Nasal cavity respiratory epithelium epithelial cell of viscerocranial mucosa (primary cell): ENCODE results near the gene STK40. TPM values are rescaled to one million over a fixed set of nuclear protein-coding genes. Genes with fewer than 3 reads are reported as not detected.

ENCODE experiments used
- total RNA-seq: library from RNA; depleted of rRNA; stranded (reverse); fragments of >200 nt; gene quantifications from 2 replicates; pipeline ENCODE4 v1.2.3, GENCODE V29; 2014

Gene STK40
- 12.0 and 35.7 TPM in 2 replicates for total RNA-seq

GRCh38 chr1:36385410-36386264 lies at the start of gene STK40:
STK40 (minus strand) TSS chr1:36385924; CDS start chr1:36361332, 24,592 bp downstream.

GRCh38 chr1:36397378-36398230 lies 11.9 kb upstream of the STK40 start, which contains the start of gene LSM10:
LSM10 (minus strand) TSS chr1:36397908; CDS start chr1:36394129, 3,779 bp downstream.

GRCh38 chr1:36323636-36324352 lies 61.9 kb downstream of the STK40 start, which contains the start of gene EVA1B:
EVA1B (minus strand) TSS chr1:36323645; CDS start chr1:36323037, 608 bp downstream.

GRCh38 chr1:36306210-36306901 lies 79.4 kb downstream of the STK40 start, which contains the start of gene SH3D21:
SH3D21 (plus strand) TSS chr1:36306368; CDS start chr1:36306421, 53 bp downstream.

Other genes starting within 250 kb of the STK40 start
- gene TRAPPC3, start 236.4 kb downstream of the STK40 start, total RNA-seq: 65.8 and 75.9 TPM in 2 replicates
- gene MAP7D1, start 229.8 kb downstream of the STK40 start, total RNA-seq: 77.6 and 152 TPM in 2 replicates
- 102 and 103 TPM in 2 replicates for gene THRAP3, start 161.5 kb downstream of the STK40 start, total RNA-seq
- 1.9 and 6.5 TPM in 2 replicates for gene SH3D21, start 79.6 kb downstream of the STK40 start, total RNA-seq
- gene EVA1B, start 62.3 kb downstream of the STK40 start, total RNA-seq: 7.8 and 10.9 TPM in 2 replicates
- 8.5 and 14.5 TPM in 2 replicates for gene LSM10, start 12.0 kb upstream of the STK40 start, total RNA-seq
- gene OSCP1, start 64.5 kb upstream of the STK40 start, total RNA-seq: 4.8 and 6.2 TPM in 2 replicates
- 73.7 and 96.7 TPM in 2 replicates for gene MRPS15, start 78.5 kb upstream of the STK40 start, total RNA-seq
- gene CSF3R, start 97.0 kb upstream of the STK40 start, total RNA-seq: not detected in 2 replicates